Activated naive CD4-positive, alpha-beta T cell treated with anti-CD3 and anti-CD28 coated beads, Interleukin-2, amount 50 U/mL, for 72 hours (primary cell): ENCODE measurements around the gene PICK1. TPM values are rescaled to one million over a fixed set of nuclear protein-coding genes. Genes with fewer than 3 reads are reported as not detected.
"Not testable (repeated sequence)": the region's sequence is repeated elsewhere in the genome, so short reads cannot be mapped to it uniquely, and the experiment has no call there.

Experiments used
- ATAC-seq, 2 donors: fragments of 150-1000 bp; cut with Tn5 transposase; 2 replicates each; pipeline ENCODE4 v1.10.0; 2021; ENCODE audit warnings: mild to moderate bottlenecking in 2 of 2, moderate library complexity in 2 of 2
- DNase-seq, 2 donors: peaks; one replicate each; pipeline ENCODE4 v3.0.0; 2021 to 2022; ENCODE audit warnings: low spot score in 2 of 2
- H3K27ac Mint-ChIP-seq, 2 donors: one replicate each; pipeline ENCODE4 v1.8.0; 2022; ENCODE audit warnings: mild to moderate bottlenecking in 2 of 2, mixed read lengths in 2 of 2
- H3K36me3 Mint-ChIP-seq, 2 donors: one replicate each; pipeline ENCODE4 v1.8.0; 2022; ENCODE audit warnings: mixed read lengths in 2 of 2
- H3K9me3 Mint-ChIP-seq, 2 donors: one replicate each; pipeline ENCODE4 v1.8.0; 2022; ENCODE audit warnings: mixed read lengths in 2 of 2
- total RNA-seq, 2 donors: library from RNA; stranded (reverse); gene quantifications; one replicate each; pipeline ENCODE4 v1.2.3, GENCODE V29; 2022

Gene PICK1
- total RNA-seq, 2 donors from 2014 or later: 25.1 to 26.7 TPM

- ATAC-seq (no peak), DNase-seq (no peak)
- Mint-ChIP-seq H3K27ac (peak overlapping the region; percentile 48 to 55), H3K9me3 (no peaks in the 10 kb centered on the region), H3K36me3 (no peaks in the 10 kb centered on the region)
These were observed 54.0 kb downstream of the PICK1 start for GRCh38 chr22:38110863-38111852.

GRCh38 chr22:38111925-38112355 lies 54.7 kb downstream of the PICK1 start:
- Mint-ChIP-seq H3K9me3 (no peaks in the 10 kb centered on the region), H3K27ac (no peak overlapping the region), H3K36me3 (no peaks in the 10 kb centered on the region)
- no peak for ATAC-seq
- no peak for DNase-seq

- no peak for DNase-seq
- Mint-ChIP-seq H3K36me3 (no peaks in the 10 kb centered on the region), H3K9me3 (no peaks in the 10 kb centered on the region), H3K27ac (no peak overlapping the region)
- no peak for ATAC-seq
These were observed 55.2 kb downstream of the PICK1 start for GRCh38 chr22:38112381-38112780.

GRCh38 chr22:38114484-38115398 lies 57.5 kb downstream of the PICK1 start:
- H3K27ac Mint-ChIP-seq: peak overlapping the region in 1 of 2 donors; percentile 88
- peak; percentile 89 for ATAC-seq
- no peaks in the 10 kb centered on the region for H3K9me3 Mint-ChIP-seq

GRCh38 chr22:38115423-38116205 lies 58.4 kb downstream of the PICK1 start:
- DNase-seq (no peak), ATAC-seq (no peak)
- H3K27ac Mint-ChIP-seq: no peak overlapping the region

More at GRCh38 chr22:38114484-38115398, 57.5 kb downstream of the PICK1 start:
- peak; percentile 76 to 89 for DNase-seq
- H3K36me3 Mint-ChIP-seq: no peaks in the 10 kb centered on the region

GRCh38 chr22:38117556-38117955 lies 60.4 kb downstream of the PICK1 start:
- DNase-seq, H3K27ac Mint-ChIP-seq, H3K9me3 Mint-ChIP-seq, ATAC-seq, H3K36me3 Mint-ChIP-seq: not testable (repeated sequence)

More at GRCh38 chr22:38115423-38116205, 58.4 kb downstream of the PICK1 start:
- no peaks in the 10 kb centered on the region for H3K9me3 Mint-ChIP-seq
- H3K36me3 Mint-ChIP-seq: no peaks in the 10 kb centered on the region

- H3K9me3 Mint-ChIP-seq: no peaks in the 10 kb centered on the region
- no peak for DNase-seq
- no peak for ATAC-seq
These were observed 61.0 kb downstream of the PICK1 start for GRCh38 chr22:38118182-38118581.

GRCh38 chr22:38118747-38119146 lies 61.5 kb downstream of the PICK1 start:
- ATAC-seq, H3K36me3 Mint-ChIP-seq, H3K27ac Mint-ChIP-seq, DNase-seq, H3K9me3 Mint-ChIP-seq: not testable (repeated sequence)

More at GRCh38 chr22:38118182-38118581, 61.0 kb downstream of the PICK1 start:
- Mint-ChIP-seq H3K27ac (no peak overlapping the region), H3K36me3 (no peaks in the 10 kb centered on the region)

GRCh38 chr22:38120359-38121110 lies 63.3 kb downstream of the PICK1 start:
- H3K27ac Mint-ChIP-seq: no peak overlapping the region
- DNase-seq: no peak
- H3K9me3 Mint-ChIP-seq: no peaks in the 10 kb centered on the region
- H3K36me3 Mint-ChIP-seq: no peaks in the 10 kb centered on the region
- ATAC-seq: no peak

- ATAC-seq (no peak), DNase-seq (no peak)
- Mint-ChIP-seq H3K27ac (peak overlapping the region in 1 of 2 donors; percentile 51), H3K36me3 (no peaks in the 10 kb centered on the region), H3K9me3 (no peaks in the 10 kb centered on the region)
These were observed 65.4 kb downstream of the PICK1 start for GRCh38 chr22:38122616-38123015.

GRCh38 chr22:38124236-38124974 lies 67.2 kb downstream of the PICK1 start:
- no peaks in the 10 kb centered on the region for H3K36me3 Mint-ChIP-seq
- H3K9me3 Mint-ChIP-seq: no peaks in the 10 kb centered on the region
- H3K27ac Mint-ChIP-seq: peak overlapping the region; percentile 50 to 73
- DNase-seq (no peak), ATAC-seq (no peak)

GRCh38 chr22:38125038-38125610 lies 67.9 kb downstream of the PICK1 start:
- no peak for ATAC-seq
- Mint-ChIP-seq H3K36me3 (no peaks in the 10 kb centered on the region), H3K27ac (peak overlapping the region; percentile 36 to 50), H3K9me3 (no peaks in the 10 kb centered on the region)
- no peak for DNase-seq
